Adrenal gland (tissue), 12 donors: ENCODE data around the gene PRSS1. TPM values are rescaled to one million over a fixed set of nuclear protein-coding genes. Genes with fewer than 3 reads are reported as not detected.
"Not testable (repeated sequence)": the region's sequence is repeated elsewhere in the genome, so short reads cannot be mapped to it uniquely, and the experiment has no call there.

ENCODE experiments used
- DNase-seq, 7 donors: peaks; one replicate each; pipeline ENCODE4 v3.0.0-alpha.2; 2019 to 2020
- H3K27ac ChIP-seq, 5 donors: fragments of 200-600 bp; sonication (generic) in 4 of 5; 1 replicate in 3 of 5; 2 replicates in 2 of 5; pipeline versions ENCODE4 v1.5.1 to v1.8.0; 2016 to 2020; ENCODE audit warnings: mild to moderate bottlenecking in 1 of 5
- H3K27me3 ChIP-seq: fragments of 200-600 bp; 2 replicates; pipeline ENCODE4 v1.8.0; 2021
- H3K36me3 ChIP-seq, 2 donors: fragments of 200-600 bp; replicated peaks in 1 of 2; 1 replicate in 1 of 2; 2 replicates in 1 of 2; pipeline versions ENCODE4 v1.5.1 to v1.8.0; 2018 to 2022
- H3K4me1 ChIP-seq, 2 donors: fragments of 200-600 bp; replicated peaks in 1 of 2; 1 replicate in 1 of 2; 2 replicates in 1 of 2; pipeline versions ENCODE4 v1.5.1 to v1.8.0; 2018 to 2021
- H3K4me3 ChIP-seq, 4 donors: fragments of 200-600 bp; sonication (generic) in 3 of 4; one replicate each; pipeline ENCODE4 v1.5.1; 2016 to 2018
- H3K9me3 ChIP-seq, 3 donors: fragments of 200-600 bp; sonication (generic) in 1 of 3; replicated peaks in 1 of 3; 1 replicate in 2 of 3; 2 replicates in 1 of 3; pipeline versions ENCODE4 v1.5.1 to v1.8.0; 2016 to 2021
- CTCF ChIP-seq, 6 experiments: fragments of 450-650 bp in 4 of 6; fragments of 200-600 bp in 2 of 6; sonication (generic) in 1 of 6; IDR thresholded peaks; 1 replicate in 5 of 6; 2 replicates in 1 of 6; pipeline versions ENCODE4 v1.5.1 to v1.8.0; 2016 to 2021; ENCODE audit warnings: antibody characterized with exemption in 6 of 6, mild to moderate bottlenecking in 2 of 6, moderate library complexity in 1 of 6
- POLR2A ChIP-seq, 2 donors: fragments of 450-650 bp; IDR thresholded peaks; one replicate each; pipeline ENCODE4 v1.6.1; 2017; ENCODE audit warnings: antibody characterized with exemption in 2 of 2, mild to moderate bottlenecking in 2 of 2, moderate library complexity in 1 of 2
- WGBS, 4 donors: extraction: QIAGEN DNeasy Blood & Tissue Kit in 2 of 4; methylation state at CpG; one replicate each; pipeline versions ENCODE4 v1.1.5 to v1.1.7; 2013 to 2017; 5-methylcytosine and 5-hydroxymethylcytosine counted together
- intact Hi-C, 2 donors: fragments of 100-400 bp; cut with DNase I; formaldehyde crosslinking; loops; one replicate each; pipeline versions ENCODE4 v1.14.1 to v1.15.0; 2022 to 2023
- polyA plus RNA-seq, 3 donors: library from polyadenylated mRNA; stranded (reverse); fragments of 200-250 nt in 2 of 3; fragments of 350-450 nt in 1 of 3; fragmentation: Illumina TruSeq in 1 of 3; extraction: RNeasy Lipid Tissue Mini Kit (QIAGEN cat#74804) in 1 of 3; gene quantifications; one replicate each; pipeline ENCODE4 v1.2.3, GENCODE V29; 2013 to 2014
- total RNA-seq, 9 donors: library from RNA; depleted of rRNA in 4 of 9; stranded (reverse); fragments of >200 nt in 4 of 9; fragments of 120-200 nt in 1 of 9; fragmentation: NEBNext Ultra II Directional in 1 of 9; extraction: Animal tissue kit (Norgen Biotek cat#: 25700) in 1 of 9; gene quantifications; one replicate each; pipeline versions ENCODE4 v1.1.0 to v1.2.4, GENCODE V29; 2013 to 2023
- donor health status: healthy with polysubstance abuse.
- donor health status: Bipolar disorder and iron deficiency.
- donor health status: DM: yes; HTN: yes; CAD: no.
- donor health status: DM: no; HTN: no; CAD: no.
- donor health status: DM: no; HTN: no; CAD: no.
- donor health status: DM: yes; HTN: yes; CAD: no.

PRSS1 gene
- total and polyA plus RNA-seq, 12 donors, result 3.2 to 15.4 (median 3.3) TPM; not detected in 7

DNA sequence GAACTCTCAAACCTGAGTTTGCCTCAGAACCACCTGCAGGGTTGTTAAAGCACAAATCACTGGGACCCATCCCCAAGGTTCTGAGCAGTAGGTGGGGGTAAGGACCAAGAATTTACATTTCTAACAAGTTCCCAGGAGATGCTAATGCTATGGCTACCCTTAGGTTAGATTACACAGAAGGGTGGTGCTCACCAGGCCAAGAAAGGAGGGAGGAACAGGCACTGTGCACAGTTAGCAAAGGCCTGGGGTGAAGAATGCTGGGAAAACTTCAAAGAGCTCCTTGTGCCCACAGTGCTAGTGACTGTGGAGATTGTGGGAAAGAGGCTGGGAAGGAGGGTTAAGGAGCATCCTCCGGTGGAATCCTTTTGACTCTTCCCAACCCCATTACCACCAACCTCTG is 12.8 kb downstream of the PRSS1 start:
- no peak for TF ChIP-seq CTCF (IDR thresholded peaks at IDR 0.05)
- no peak for TF ChIP-seq POLR2A (IDR thresholded peaks at IDR 0.05)
- WGBS, 4 donors, result 82 to 94% (median 91%) methylated on average over 1 of the region's 1 CpG
- intact Hi-C loops, result no loop called here

GRCh38 chr7:142767451-142767850 is 18.2 kb downstream of the PRSS1 start:
- Histone ChIP-seq H3K27me3 (no peaks in the 10 kb centered on the region), H3K4me3 (no peak overlapping the region), H3K9me3 (no peaks in the 10 kb centered on the region), H3K36me3 (no peaks in the 10 kb centered on the region), H3K27ac (no peak overlapping the region), H3K4me1 (no peaks in the 10 kb centered on the region)
- intact Hi-C loops, result no loop called here
- no peak for TF ChIP-seq CTCF (IDR thresholded peaks at IDR 0.05)
- no peak for DNase-seq
- WGBS, 4 donors, result 57 to 76% (median 64%) methylated on average over 3 of the region's 3 CpGs

More for the DNA sequence above, 12.8 kb downstream of the PRSS1 start:
- DNase-seq, result no peak
- Histone ChIP-seq H3K4me1 (no peaks in the 10 kb centered on the region), H3K27ac (no peak overlapping the region), H3K9me3 (no peaks in the 10 kb centered on the region), H3K4me3 (no peak overlapping the region), H3K27me3 (no peaks in the 10 kb centered on the region), H3K36me3 (no peaks in the 10 kb centered on the region)

DNA sequence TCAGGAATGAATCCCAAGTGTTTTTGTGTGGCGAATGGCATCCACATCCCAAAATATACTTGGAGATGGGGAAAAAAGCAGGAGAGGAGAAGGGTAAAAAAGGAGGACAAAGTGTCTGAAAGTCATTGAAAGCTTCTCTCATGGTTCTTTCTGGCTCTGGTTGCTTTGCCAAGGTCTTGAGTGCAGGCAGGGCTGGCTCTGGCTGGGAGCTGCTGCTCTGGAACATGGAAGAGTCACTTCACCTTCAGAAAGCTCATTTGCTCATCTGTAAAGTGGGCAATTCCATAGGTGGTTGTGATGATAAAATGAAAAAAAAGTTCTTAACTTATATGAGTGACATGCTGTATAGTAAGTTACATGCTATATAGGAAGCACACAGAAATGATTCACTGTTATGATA is 18.6 kb downstream of the PRSS1 start:
- Histone ChIP-seq H3K27me3 (no peaks in the 10 kb centered on the region), H3K4me3 (no peak overlapping the region), H3K9me3 (no peaks in the 10 kb centered on the region), H3K27ac (no peak overlapping the region), H3K4me1 (no peaks in the 10 kb centered on the region), H3K36me3 (no peaks in the 10 kb centered on the region)
- TF ChIP-seq POLR2A (IDR thresholded peaks at IDR 0.05), result no peak
- TF ChIP-seq CTCF (IDR thresholded peaks at IDR 0.05), result no peak
- intact Hi-C loops, result no loop called here
- no peak for DNase-seq
- WGBS, 4 donors, result 54 to 68% (median 60%) methylated on average over 1 of the region's 1 CpG

- H3K4me3 ChIP-seq, H3K4me1 ChIP-seq, H3K36me3 ChIP-seq, intact Hi-C loops, DNase-seq, H3K9me3 ChIP-seq, H3K27me3 ChIP-seq, H3K27ac ChIP-seq: not testable (repeated sequence)
- 52 to 66% (median 60%) methylated on average over 3 of the region's 3 CpGs for WGBS, 4 donors
Measured at GRCh38 chr7:142768885-142769284, 19.6 kb downstream of the PRSS1 start.

DNA sequence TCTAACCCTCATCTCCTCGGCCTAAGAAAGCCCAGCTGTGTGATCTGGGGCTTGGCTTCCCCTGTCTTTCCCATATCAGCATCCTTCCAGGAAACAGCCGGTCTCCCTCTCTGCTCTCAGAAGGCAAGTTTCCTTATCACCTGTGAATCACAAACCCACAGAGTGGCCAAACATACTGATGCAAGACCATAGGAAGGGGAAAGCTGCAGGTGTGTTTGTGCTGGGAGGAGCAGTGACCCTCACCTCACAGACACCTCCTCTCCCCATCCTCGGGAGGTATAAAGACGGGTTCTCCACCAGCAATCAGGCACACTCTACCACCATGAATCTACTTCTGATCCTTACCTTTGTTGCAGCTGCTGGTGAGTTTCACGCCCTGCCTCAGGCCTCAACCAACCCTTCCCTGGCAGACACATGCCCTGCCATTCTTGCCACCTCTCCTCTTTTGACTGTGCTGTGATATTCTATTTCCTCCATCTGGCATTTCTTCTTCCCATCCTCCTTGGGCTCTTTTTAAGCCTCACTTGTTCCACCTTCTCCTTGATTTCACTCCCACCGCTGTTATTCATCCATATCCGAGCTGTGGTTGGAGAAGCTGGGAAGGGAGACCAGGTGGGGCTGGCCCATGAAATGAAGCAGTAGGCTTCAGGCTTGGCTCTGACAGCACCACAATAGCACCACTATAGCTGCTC is 21.5 kb downstream of the PRSS1 start, which contains the start of gene PRSS2:
Gene PRSS2 (plus strand): TSS at position 310 of the 692 bp plus-strand sequence. CDS start 13 bp downstream, at position 323.
- intact Hi-C loops, result no loop called here
- 76 to 85% (median 80%) methylated on average over 7 of the region's 7 CpGs for WGBS, 4 donors
- H3K4me3 ChIP-seq, result no peak within 1 kb of the TSS
- H3K36me3 ChIP-seq, result no peaks in the 10 kb centered on the region
- no peak within 1 kb of the TSS for H3K27ac ChIP-seq
- no peaks in the 10 kb centered on the region for H3K27me3 ChIP-seq
- TF ChIP-seq CTCF (IDR thresholded peaks at IDR 0.05) (no peak), POLR2A (IDR thresholded peaks at IDR 0.05) (no peak)
- H3K9me3 ChIP-seq, result no peaks in the 10 kb centered on the region
- H3K4me1 ChIP-seq, result no peaks in the 10 kb centered on the region
- DNase-seq, result no peak
